ENCODE data around the gene ZKSCAN8.
A peak's percentile ranks its signal among the peaks of the same experiment; 100 is the strongest.
"Not testable (repeated sequence)": the region's sequence is repeated elsewhere in the genome, so short reads cannot be mapped to it uniquely, and the experiment has no call there.

Gene ZKSCAN8

DNA sequence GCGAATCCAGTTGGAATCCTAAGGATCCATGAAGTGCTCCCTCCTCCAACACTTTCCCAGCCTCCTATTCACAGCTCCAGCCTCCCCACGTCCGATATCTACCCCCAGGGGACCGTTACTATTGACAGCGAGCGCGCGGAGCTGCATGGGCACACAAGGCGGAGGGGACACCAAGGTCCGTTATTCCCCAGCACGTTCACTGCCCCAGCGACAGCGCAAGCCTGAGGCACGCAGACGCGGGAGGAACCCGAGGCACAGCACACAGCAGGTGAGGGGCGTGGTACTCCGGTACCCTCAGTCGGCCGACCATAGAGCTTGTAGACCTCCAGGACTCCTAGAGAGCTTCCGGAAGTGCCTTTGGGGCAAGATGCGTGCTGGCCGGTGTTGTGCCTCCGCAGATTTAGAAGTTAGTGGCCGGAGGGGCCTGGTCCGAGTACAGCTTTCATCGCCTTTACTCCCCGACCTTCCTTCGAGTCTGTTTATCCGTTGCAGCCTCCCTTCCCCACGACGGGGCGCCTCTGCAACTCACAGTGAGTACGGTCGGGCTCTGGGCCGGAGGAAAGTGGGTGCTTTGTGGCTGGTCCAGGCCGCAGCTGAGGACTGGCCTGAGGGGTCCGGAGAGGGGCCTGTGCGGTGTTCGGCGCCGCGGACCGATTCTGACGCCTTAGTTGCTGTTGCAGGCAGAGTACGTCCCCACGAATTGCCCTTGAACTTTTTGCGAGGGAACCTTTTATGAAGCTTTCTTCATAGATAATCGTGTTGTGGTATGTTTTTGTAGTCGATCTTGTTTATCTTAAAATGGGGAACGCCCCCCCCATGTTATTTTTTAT is at the start of gene ZKSCAN8:
ZKSCAN8 (plus strand) TSS at position 384 of the 830 bp plus-strand sequence. CDS start 6,525 bp downstream, outside the sequence.
- FAIRE-seq: no peak

DNA sequence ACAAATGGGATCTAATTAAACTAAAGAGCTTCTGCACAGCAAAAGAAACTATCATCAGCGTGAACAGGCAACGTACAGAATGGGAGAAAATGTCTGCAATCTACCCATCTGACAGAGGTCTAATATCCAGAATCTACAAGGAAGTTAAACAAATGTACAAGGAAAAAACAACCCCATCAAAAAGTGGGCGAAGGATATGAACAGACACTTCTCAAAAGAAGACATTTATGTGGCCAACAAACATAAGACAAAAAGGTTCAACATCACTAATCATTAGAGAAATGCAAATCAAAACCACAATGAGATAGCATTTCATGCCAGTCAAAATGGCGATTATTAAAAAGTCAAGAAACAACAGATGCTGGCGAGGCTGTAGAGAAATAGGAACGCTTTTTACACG is 39.5 kb upstream of the ZKSCAN8 start:
- FAIRE-seq: not testable (repeated sequence)

DNA sequence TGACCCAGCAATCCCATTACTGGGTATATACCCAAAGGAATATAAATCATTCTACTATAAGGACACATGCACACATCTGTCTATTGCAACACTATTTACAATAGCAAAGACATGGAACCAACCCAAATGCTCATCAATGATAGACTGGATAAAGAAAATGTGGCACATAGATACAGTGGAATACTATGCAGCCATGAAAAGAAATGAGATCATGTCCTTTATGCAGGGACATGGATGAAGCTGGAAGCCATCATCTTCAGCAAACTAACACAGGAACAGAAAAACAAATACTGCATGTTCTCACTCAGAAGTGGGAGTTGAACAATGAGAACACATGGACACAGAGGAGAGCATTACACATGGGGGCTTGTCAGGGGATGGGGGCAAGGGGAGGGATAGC is 39.0 kb upstream of the ZKSCAN8 start:
- not testable (repeated sequence) for FAIRE-seq

DNA sequence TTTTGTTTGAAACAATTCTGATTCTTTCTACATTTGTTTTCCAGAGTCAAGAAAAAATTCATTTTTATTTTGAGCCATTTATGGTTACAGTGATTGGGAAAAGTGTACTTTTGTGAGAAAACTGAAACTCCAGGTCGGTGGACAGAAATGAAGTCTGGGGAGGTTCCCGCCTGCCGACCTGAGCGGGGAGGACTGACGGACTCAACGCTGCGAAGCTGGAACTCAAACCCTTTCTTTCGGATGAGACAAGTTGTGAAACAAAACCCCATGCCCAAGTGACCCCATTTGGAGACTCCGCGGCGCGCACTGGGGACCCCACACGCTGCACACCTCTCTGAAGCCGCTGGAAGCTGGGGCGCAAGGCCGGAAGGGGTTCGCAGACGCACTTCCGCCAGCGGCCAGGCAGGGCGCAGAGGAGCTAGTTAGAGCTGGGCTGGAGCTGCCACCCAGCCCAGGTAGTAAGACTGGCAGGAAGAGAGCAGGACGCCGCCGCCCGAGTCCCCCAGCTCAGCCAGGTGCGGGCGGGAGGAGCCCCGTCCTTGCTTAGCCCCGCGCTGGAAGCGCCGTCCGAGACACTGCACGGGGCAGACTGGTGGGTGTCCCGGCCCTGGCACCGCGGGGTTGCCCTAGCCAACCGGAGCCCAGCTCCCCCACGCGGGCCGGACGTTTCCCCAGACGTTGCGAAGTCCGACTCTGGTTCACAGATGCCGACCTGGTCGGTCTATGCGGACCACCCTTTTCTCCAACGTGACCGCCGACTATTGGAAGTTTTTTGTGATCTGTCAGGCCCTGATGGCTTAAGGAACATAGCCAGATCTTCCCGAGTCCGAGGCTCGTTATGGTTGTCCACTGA is 37.1 kb upstream of the ZKSCAN8 start:
- no peak for FAIRE-seq

DNA sequence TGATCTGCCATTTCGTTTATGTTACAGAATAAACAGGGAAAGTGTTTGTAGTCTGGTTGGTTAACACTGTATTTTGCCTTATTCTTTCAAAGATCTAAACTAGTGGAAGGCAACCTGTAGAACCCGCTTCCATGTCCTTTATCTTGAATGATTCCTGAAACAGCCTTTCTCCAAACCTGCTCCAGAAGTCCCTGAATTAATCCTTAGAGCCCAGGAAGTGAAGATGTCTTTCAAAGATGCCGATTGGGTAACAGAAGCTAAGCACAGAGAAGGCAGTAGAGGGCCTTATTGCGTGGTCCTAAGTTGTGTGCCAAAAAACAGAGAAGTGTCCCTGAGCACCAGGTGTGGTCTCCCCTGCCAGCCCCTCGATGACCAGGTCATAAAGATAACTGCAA is 36.4 kb upstream of the ZKSCAN8 start:
- no peak for FAIRE-seq

DNA sequence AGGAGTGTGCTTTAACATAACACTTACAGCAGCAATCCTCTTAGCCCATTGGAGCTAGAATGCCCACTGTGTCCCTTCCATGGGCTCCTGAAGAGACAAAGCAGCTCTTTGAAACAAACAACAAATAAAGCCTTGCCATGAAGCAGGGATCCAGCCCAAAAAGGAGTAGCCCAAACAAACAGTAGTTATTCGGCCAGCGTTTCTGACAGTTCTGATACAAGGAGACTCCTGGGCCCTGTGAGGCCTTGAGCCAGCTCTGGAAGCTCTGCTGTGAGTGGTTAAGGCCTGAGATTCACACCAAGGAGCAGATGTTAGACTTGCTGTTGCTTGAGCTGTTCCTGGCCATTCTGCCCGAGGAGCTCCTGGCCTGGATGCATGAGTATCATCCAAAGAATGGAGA is 34.2 kb upstream of the ZKSCAN8 start:
- FAIRE-seq: no peak

DNA sequence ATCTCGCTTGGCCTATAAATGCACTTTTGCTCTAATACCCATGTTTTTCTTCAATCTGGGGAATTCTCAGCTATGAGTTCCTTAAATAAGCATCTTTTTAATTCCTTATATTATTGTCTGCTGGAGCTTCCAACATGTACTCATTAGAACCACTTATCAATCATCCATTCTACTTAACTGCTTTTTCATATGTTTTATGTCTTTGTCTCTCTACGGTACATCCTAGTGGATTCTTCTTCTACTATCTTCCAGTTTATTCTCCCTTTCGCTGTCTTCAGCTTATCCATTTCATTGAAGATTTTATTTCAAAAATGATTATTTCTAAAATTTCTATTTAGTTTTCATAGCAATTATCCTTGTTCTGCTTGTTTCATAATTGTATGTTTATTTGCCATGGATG is 29.7 kb upstream of the ZKSCAN8 start:
- no peak for FAIRE-seq

DNA sequence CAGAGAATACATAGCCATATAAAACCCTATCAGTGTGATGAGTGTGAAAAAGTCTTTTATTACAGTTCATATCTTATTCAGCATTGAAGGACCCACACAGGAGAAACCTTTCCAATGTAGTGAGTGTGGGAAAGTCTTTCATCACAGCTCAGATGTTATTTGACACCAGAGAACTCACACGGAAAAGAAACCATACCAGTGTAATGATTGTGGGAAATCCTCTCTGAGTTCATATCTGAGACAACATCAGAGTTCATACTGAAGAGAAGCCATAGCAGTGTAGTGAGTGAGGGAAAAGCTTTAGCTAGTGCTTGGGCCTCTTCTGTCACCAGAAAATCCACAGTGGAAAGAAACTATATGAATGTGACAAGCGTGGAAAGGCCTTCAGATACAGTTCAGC is 25.9 kb upstream of the ZKSCAN8 start:
- FAIRE-seq: no peak

DNA sequence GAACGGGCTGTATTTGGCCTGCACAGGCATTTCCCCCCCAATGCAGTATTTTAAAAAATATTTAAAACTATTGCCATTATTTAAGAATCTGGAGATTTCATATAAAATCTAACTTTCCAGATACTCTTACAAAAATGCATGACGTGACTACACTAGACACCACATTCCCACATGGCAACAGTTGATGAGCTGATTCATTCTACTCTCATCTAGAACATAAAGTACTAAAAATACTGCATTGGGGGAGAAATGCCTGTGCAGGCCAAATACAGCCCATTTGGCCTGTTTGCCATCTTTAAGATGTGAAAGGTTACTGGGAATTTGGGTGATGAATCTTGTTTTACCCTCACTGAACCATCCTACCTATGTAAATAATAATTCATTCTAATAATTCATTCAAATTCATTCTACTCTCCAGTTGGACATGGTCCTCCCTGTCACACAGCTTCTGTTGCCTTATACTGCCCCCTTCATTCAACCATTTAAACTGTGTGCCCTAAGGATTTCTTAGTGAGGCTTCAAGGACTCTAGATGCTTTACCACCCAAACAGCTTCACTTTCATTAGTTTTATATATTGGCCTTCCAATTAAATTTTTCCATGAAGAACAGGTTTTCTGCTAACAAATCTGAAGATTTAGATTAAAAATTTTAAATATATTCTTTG is 24.2 kb upstream of the ZKSCAN8 start:
- no peak for FAIRE-seq

DNA sequence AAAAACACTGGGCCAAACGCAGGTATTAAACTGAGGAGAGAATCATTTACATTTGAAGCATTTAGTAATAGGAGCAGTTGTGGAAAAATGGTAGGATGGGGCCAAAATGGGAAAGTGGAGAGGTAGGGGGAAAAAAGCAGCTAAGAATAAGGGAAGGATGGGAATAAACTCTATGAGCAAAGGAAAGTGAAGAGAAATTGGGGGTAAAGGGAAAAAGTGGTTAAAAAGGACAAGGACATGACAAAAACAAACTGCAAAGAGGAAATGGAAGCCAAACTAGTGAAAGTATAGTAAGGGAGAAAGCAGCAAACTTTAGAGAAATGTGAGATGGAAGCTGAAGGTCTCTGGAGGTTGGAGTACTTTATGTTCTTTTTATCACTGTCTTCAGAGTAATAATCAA is 23.5 kb upstream of the ZKSCAN8 start:
- no peak for FAIRE-seq

DNA sequence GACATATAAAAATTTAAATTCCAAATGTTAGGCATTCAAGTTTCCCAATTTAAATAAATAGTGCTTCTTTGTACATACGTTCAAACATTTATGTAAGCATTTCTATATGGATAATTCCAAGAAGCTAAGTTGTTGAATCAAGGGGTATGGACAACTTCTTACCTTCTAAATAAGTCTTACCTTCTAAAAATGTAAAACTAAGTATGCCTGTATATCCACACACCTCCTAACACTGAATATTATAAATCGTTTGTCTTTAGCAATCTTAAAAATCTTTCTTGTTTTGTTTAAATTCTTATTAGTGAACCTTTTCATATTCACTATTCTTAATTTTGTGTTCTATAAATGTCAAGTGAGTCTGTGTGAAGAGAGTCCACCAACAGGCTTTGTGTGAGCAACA is 19.8 kb upstream of the ZKSCAN8 start:
- FAIRE-seq: no peak

DNA sequence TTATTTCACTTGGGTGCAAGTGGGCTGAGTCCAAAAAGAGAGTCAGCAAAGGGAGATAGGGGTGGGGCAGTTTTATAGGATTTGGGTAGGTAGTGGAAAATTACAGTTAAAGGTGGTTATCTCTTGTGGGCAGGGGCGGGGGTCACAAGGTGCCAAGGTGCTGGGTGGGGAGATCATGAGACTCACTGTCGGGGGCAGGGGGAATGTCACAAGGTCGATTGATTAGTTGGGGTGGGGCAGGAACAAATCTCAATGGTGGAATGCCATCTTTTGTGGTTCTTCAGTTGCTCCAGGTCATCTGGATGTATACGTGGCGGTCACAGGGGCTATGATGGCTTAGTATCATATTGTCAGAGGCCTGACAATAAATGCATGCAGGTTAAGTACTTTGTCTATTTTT is 19.4 kb upstream of the ZKSCAN8 start:
- not testable (repeated sequence) for FAIRE-seq

DNA sequence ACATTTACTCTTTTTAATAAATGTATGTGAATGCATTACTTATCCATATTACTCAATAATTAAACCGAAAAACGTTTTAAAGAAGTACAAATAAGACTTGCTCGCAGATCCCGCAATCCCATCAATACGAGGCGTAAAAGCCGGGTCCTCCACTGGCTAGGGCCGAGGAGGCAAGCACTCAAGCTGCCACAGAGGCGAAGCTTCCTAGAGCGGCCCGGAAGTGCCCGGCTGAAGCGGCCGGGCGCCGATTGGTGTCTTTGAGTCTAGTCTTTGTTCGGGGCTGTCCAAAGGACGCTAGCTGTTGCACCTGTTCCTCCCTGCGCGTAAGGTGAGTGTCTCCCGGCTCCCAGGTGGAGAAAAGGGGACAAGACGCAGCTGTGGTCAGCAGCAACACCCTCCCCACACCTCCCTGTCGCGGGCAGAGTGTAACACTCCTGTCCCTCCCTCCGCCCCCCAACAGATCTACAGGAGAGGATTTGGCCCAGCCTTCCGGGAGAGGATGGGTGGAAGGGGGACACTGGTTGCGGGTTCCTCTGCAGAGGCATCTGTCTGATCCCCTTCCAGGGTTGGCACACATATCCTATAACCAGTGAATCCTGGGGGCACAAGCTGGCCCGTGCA is 17.2 kb upstream of the ZKSCAN8 start, which contains the start of gene ZSCAN16:
ZSCAN16 (plus strand) TSS at position 260 of the 621 bp plus-strand sequence. CDS start 835 bp downstream, outside the sequence.
- FAIRE-seq: peak; percentile 5

DNA sequence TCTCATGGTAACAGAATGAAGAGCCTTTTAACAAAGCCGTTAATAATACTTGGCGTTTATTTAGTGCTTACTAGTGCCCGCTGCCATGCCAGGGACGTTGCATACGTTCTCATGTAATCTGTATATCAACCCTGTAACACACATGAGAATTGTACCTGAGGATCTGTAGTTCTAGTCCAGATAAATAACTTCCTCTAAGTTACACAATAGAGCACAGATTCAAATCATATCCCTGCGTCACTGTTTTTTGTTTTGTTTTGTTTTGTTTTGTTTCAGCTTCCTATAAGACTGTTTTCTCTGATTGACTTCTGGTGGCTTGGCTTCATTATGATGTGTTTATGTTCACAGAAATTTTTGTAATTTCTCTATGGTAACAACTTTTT is 16.7 kb upstream of the ZKSCAN8 start:
- no peak for FAIRE-seq

DNA sequence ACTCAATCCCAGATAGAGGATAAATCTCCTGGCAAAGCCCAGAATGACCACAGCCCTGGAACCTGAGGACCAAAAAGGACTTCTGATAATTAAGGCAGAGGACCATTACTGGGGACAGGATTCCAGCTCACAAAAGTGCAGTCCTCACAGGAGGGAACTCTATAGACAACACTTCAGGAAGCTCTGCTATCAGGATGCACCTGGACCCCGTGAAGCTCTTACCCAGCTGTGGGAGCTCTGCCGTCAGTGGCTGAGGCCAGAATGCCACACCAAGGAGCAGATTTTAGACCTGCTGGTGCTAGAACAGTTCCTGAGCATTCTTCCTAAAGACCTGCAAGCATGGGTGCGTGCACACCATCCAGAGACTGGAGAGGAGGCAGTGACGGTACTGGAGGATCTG is 16.3 kb upstream of the ZKSCAN8 start:
- FAIRE-seq: no peak

DNA sequence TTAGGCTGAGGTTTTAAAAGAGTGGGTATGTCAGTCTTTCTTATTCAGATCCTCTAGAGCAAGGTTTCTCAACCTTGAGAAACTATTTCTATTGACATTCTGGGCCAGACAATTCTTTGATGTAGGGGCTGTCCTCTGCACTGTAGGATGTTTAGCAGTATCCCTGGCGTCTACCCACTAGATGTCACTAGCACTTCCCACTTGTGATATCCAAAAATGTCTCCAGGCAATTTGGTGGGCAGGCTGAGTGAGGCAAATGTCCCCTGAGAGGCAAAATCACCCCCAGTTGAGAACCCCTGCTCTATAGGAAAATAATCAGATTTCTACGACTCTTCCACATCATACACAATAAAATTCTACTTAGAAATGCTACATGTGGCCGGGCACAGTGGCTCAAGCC is 7.7 kb upstream of the ZKSCAN8 start:
- no peak for FAIRE-seq

DNA sequence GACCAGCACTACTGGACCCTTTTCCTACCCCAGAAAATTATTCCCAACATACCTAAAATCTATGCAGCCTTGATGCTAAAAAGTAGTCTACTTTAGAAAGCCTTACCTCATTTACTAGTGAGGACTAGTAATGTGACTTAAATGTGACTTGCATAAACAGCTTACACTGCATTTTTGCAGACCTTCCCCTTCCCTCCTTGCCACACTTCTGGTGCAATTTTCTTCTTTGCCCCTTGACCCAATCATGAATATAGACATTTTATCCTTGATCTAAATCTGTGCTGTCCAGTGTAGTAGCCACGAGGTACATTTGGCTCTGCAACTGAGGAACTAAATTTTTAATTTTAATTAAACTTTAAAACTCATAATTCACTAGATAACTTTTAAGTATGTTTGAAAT is 7.0 kb upstream of the ZKSCAN8 start:
- FAIRE-seq: no peak

DNA sequence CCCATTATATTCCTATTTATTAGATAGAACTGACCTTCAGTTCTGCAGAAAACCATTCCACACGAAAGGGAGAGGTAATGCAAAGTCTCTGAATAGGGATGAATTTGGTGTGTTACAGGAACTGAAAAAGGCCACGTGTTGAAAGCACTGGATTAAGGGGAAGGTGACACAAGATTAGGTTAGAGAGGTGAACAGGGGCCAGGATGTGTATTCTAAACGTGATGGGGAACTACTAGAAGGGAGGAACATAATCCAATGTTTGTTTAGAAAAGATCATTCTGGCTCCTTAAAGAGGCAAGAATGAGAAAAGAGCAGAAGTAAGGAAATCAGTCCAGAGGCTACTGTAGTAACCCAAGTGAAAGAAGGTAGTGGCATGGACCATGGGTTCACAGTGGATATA is 6.3 kb upstream of the ZKSCAN8 start:
- no peak for FAIRE-seq

DNA sequence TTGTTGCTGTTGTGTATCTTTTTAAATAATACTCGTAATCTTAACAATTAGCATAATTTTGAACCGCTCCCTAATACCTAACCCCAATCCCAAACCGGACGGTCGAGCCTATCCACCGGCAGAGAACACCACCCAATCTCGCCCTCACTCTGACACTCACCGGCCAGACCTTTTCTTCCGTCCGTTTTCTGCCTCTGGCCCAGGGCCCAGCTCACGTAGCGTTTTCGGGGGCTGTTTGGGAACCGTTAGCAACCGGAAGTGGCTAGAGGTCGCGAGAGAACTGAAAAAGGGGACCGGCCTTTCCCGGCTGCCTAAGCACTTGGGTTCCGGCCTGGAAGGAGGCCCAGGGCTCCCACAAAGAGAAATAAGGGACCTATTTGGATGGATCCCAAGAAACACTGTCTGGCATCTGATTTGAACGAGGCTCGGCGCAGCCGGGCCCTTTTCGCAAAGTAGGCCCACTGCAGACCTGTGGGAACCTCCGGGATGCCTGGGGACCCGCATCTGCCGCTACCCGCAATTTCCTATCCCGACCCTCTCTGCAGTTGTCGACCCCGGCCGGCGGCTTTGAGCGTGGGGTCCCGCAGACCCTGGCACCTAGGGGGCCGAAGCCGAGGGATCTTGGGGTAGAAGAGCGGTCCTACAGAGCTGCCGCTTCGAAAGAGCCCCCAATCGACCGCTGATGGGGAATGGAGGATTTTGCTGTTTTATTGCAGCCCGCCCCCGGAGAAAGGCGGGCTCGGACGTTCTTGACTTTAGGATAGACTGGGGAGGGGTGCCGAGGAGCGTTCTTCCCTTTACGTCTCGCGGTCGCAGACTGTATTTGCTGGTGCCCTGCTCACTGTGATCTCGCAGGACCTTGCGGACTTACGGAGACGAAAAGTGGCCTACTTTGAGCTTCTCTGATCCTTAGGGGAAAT is 4.8 kb upstream of the ZKSCAN8 start:
- no peak for FAIRE-seq

DNA sequence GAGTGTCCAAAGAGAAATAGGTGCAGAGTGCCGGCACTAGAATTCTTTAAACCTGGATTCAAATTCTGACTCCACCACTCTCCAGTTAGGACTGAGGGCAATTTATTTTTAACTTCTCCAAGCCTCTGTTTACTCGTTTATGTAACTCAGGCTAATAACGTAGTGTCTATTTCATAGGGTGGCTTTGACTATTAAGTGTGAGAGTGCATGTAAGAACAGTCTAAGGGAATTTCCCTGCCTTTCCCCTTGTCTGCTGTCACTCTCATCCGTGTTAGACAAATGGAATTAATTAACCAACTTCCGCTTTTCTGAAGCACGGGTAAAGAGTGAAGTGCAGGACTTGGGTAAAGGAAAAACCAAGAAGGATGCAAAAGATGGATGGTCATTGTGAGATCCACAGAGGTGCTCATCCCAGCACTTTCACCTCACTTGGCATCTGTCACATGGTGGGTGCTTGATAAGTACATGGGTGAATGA is 4.1 kb upstream of the ZKSCAN8 start:
- FAIRE-seq: no peak

DNA sequence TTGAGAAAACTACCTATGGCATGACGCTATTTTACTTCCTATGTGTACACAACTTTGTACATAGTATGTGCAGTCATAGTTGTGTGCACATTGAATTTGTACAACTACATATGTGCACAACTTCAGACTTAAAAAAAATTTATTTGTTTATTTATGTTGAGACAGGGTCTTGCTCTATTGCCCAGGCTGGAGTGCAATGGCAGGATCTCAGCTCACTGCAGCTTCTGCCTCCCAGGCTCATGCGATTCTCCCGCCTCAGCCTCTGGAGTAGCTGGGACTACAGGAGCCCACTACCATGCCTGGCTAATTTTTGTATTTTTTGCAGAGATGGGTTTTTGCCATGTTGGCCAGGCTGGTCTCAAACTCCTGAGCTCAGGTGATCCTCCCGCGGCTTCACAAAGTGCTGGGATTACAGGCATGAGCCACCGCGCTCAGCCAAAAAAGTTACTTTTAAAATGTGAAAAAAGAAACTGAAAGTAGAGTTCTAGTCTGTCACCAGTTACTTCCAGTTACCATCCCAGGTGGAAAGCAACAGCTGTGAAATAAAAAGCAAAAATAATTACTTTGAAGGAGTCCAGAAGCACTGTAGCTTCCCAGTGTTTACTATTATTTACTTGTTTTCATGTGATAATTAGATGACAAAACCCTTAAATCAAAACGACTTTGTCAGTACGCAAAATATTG is 1.7 kb upstream of the ZKSCAN8 start:
- FAIRE-seq: no peak
